OCI-LY3 (cell line): ENCODE measurements around the gene EIF5.

Experiments
- EZH2phosphoT487 ChIP-seq: fragments of 200-600 bp; shearing (Covaris generic); IDR thresholded peaks from 2 replicates; pipeline ENCODE4 v1.6.1; 2018; ENCODE audit warnings: antibody characterized with exemption, mixed run types, low read depth
- TF ChIP-seq, protein P1 (sequence below): fragments of 200-600, 300-600 bp; sonication (generic); IDR thresholded peaks from 2 replicates; pipeline ENCODE4 v1.5.1; 2014; ENCODE audit warnings: antibody characterized with exemption, low read length, low read depth

DNA sequence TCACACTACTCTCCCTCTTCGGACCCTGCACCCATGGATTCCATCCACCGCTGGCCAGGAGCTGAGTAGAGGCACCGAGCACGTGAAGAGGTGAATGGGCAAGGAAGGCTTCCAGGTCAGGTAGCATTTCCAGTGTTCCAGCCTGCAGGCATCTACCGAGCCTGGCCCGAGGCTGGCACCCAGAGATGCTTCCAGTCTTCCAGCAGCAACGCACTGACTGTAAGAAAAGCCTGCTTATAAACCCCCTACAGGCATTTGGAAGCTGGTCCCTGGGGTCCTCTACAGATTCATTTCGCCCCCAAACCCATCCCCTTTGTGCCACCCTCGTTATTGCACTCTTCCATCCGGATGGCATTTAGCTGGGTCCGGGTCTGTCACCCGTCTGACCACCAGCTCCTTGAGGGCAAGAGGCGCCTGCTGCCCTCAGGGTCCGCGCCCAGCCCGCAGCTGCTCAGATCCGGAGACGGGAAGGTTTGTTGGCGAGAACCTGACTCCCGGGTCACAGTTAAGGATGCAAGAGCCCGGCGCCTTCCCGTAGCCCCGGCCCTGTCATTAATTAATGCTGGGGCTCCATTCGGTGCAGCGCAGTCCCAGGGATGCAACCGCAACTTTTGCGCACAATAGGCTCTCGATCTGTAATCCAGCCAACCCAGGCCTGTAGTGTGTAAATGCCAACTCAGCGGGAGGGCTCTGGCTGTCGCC is 50.6 kb downstream of the EIF5 start:
- TF ChIP-seq, protein P1, sequence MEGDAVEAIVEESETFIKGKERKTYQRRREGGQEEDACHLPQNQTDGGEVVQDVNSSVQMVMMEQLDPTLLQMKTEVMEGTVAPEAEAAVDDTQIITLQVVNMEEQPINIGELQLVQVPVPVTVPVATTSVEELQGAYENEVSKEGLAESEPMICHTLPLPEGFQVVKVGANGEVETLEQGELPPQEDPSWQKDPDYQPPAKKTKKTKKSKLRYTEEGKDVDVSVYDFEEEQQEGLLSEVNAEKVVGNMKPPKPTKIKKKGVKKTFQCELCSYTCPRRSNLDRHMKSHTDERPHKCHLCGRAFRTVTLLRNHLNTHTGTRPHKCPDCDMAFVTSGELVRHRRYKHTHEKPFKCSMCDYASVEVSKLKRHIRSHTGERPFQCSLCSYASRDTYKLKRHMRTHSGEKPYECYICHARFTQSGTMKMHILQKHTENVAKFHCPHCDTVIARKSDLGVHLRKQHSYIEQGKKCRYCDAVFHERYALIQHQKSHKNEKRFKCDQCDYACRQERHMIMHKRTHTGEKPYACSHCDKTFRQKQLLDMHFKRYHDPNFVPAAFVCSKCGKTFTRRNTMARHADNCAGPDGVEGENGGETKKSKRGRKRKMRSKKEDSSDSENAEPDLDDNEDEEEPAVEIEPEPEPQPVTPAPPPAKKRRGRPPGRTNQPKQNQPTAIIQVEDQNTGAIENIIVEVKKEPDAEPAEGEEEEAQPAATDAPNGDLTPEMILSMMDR = no peak
- TF ChIP-seq EZH2phosphoT487 = no peak
